Fibroblast of lung (primary cell): ENCODE measurements around the gene SLC22A1. TPM values are rescaled to one million over a fixed set of nuclear protein-coding genes. Genes with fewer than 3 reads are reported as not detected.

Source experiments
- DNase-seq, 2 donors: peaks; one replicate each; pipeline versions ENCODE4 v3.0.0 to v3.0.0-alpha.2; 2010; ENCODE audit warnings: low read depth in 2 of 2
- H2AFZ ChIP-seq: 2 replicates; pipeline ENCODE4 v1.5.1; 2012; ENCODE audit warnings: low read length, control low read depth, inconsistent platforms
- H3K27ac ChIP-seq: 2 replicates; pipeline ENCODE4 v1.5.1; 2011; ENCODE audit warnings: low read length, control low read depth; ENCODE audit not compliant: insufficient read depth
- H3K27me3 ChIP-seq: 2 replicates; pipeline ENCODE4 v1.5.1; 2011; ENCODE audit warnings: mild to moderate bottlenecking, low read length; ENCODE audit not compliant: control insufficient read depth, insufficient read depth
- H3K36me3 ChIP-seq: 2 replicates; pipeline ENCODE4 v1.5.1; 2011; ENCODE audit warnings: low read length; ENCODE audit not compliant: control insufficient read depth, insufficient read depth
- H3K4me1 ChIP-seq: 2 replicates; pipeline ENCODE4 v1.5.1; 2011; ENCODE audit warnings: low read length; ENCODE audit not compliant: control insufficient read depth, insufficient read depth; ENCODE audit errors: extremely low read depth
- H3K4me2 ChIP-seq: 2 replicates; pipeline ENCODE4 v1.5.1; 2011; ENCODE audit warnings: low read length, control low read depth; ENCODE audit not compliant: insufficient read depth; ENCODE audit errors: extremely low read depth
- H3K4me3 ChIP-seq, 4 experiments: fragments of 200-600 bp in 1 of 4; sonication (generic) in 1 of 4; replicated peaks in 1 of 4; 2 replicates each; pipeline ENCODE4 v1.5.1; 2011 to 2016; ENCODE audit warnings: low read length in 4 of 4, low read depth in 3 of 4, mild to moderate bottlenecking in 3 of 4, control low read depth in 2 of 4, inconsistent platforms in 1 of 4, mixed read lengths in 1 of 4; ENCODE audit not compliant: insufficient read depth in 1 of 4; ENCODE audit errors: control extremely low read depth in 1 of 4
- H3K79me2 ChIP-seq: 2 replicates; pipeline ENCODE4 v1.5.1; 2012; ENCODE audit warnings: mild to moderate bottlenecking, low read length, inconsistent platforms; ENCODE audit not compliant: control insufficient read depth, insufficient read depth
- H3K9ac ChIP-seq: 2 replicates; pipeline ENCODE4 v1.5.1; 2011; ENCODE audit warnings: mild to moderate bottlenecking, low read length, control low read depth; ENCODE audit not compliant: insufficient read depth
- H3K9me3 ChIP-seq: 2 replicates; pipeline ENCODE4 v1.5.1; 2012; ENCODE audit warnings: low read depth, low read length; ENCODE audit not compliant: control insufficient read depth, insufficient read depth
- H4K20me1 ChIP-seq: 2 replicates; pipeline ENCODE4 v1.5.1; 2011; ENCODE audit warnings: low read length; ENCODE audit not compliant: control insufficient read depth, insufficient read depth; ENCODE audit errors: extremely low read depth
- CTCF ChIP-seq, 2 donors: IDR thresholded peaks in 1 of 2; conservative IDR thresholded peaks in 1 of 2; 1 replicate in 1 of 2; 2 replicates in 1 of 2; pipeline ENCODE4 v1.5.1; 2011 to 2012; ENCODE audit warnings: low read length in 2 of 2, control low read depth in 1 of 2, inconsistent platforms in 1 of 2, low read depth in 1 of 2, mild to moderate bottlenecking in 1 of 2
- EZH2 ChIP-seq: IDR thresholded peaks from 2 replicates; pipeline ENCODE4 v1.5.1; 2012; ENCODE audit warnings: low read length, control low read depth, mild to moderate bottlenecking; ENCODE audit errors: missing control alignments
- polyA plus RNA-seq, 2 donors: library from polyadenylated mRNA; depleted of rRNA in 1 of 2; stranded (reverse) in 1 of 2; unstranded in 1 of 2; fragments of >200 nt; gene quantifications; 2 replicates each; pipeline ENCODE4 v1.2.1, GENCODE V29; 2011 to 2012; ENCODE audit warnings: missing spikeins in 1 of 2
- total RNA-seq: library from RNA; depleted of rRNA; stranded (reverse); fragments of >200 nt; gene quantifications from 2 replicates; pipeline ENCODE4 v1.2.1, GENCODE V29; 2014

SLC22A1 gene
- total and polyA plus RNA-seq, 2 donors (not counting 1 experiment from before 2014, with no cell fraction given): 0.06 to 0.50 TPM

DNA sequence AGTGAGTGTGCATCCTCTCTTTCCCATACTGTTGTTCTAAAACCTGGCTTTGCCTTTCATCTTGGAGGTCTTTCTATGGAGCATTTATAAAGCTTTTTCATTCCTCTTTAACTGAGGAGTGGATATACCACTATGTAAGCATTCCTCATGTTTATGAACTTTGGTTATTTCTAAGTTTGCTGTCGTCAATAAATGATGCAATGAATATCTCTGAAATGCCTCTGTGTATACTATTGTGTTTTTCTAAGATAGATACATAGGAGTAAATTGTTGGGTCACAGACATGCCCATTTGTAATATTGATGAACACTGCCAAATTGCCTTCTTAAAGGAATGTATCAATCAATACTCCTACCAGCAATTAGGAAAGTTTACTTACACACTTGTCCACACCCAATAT, 83.1 kb downstream of the SLC22A1 start:
- TF ChIP-seq CTCF (conservative IDR thresholded peaks at IDR 0.05 in 1 of 2, IDR thresholded peaks at IDR 0.05 in 1 of 2; ENCODE audit: low read depth in 1 of 2, low read length in 2 of 2) (no peak), EZH2 (no peak)
- Histone ChIP-seq H3K79me2 (no peaks in the 10 kb centered on the region), H3K4me2 (no peak overlapping the region), H2AFZ (no peak overlapping the region), H3K27me3 (no peaks in the 10 kb centered on the region), H3K9ac (no peak overlapping the region), H3K36me3 (no peaks in the 10 kb centered on the region), H3K27ac (no peak overlapping the region), H4K20me1 (no peaks in the 10 kb centered on the region), H3K4me3 (no peak overlapping the region), H3K4me1 (no peaks in the 10 kb centered on the region), H3K9me3 (no peaks in the 10 kb centered on the region)
- DNase-seq: no peak

DNA sequence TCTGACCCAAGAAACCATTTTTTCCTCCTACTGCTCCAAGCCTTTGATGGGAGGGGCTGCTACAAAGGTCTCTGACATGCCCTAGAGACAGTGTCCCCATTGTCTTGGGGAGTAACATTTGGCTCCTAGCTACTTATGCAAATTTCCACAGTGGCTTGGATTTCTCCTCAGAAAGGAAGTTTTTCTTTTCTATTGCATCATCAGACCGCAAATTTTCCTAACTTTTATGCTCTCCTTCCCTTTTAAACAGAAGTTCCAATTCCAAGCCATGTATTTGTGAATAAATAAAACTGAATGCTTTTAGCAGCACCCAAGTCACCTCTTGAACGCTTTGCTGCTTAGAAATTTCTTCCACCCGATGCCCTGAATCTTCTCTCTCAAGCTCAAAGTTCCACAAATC, 86.0 kb downstream of the SLC22A1 start:
- H3K9ac ChIP-seq: no peak overlapping the region
- no peak for DNase-seq
- H3K79me2 ChIP-seq: no peaks in the 10 kb centered on the region
- no peaks in the 10 kb centered on the region for H3K36me3 ChIP-seq
- H3K4me2 ChIP-seq: no peak overlapping the region
- H3K4me1 ChIP-seq: no peaks in the 10 kb centered on the region
- H2AFZ ChIP-seq: no peak overlapping the region
- H3K27ac ChIP-seq: no peak overlapping the region
- no peaks in the 10 kb centered on the region for H3K9me3 ChIP-seq
- no peak overlapping the region for H3K4me3 ChIP-seq
- H4K20me1 ChIP-seq: no peaks in the 10 kb centered on the region
- H3K27me3 ChIP-seq: no peaks in the 10 kb centered on the region
- TF ChIP-seq CTCF (conservative IDR thresholded peaks at IDR 0.05 in 1 of 2, IDR thresholded peaks at IDR 0.05 in 1 of 2; ENCODE audit: low read depth in 1 of 2, low read length in 2 of 2) (no peak), EZH2 (no peak)

Other genes starting within 250 kb of the SLC22A1 start
- not detected in 2 replicates for gene MAS1, start 230.8 kb upstream of the SLC22A1 start, total RNA-seq
- not detected in 2 replicates for gene MAS1, start 230.8 kb upstream of the SLC22A1 start, polyA plus RNA-seq
- 233 and 300 TPM in 2 replicates for gene IGF2R, start 152.7 kb upstream of the SLC22A1 start, total RNA-seq
- 37.6 and 48.5 TPM in 2 replicates for gene IGF2R, start 152.7 kb upstream of the SLC22A1 start, polyA plus RNA-seq
- not detected in 2 replicates for gene SLC22A2, start 137.0 kb downstream of the SLC22A1 start, total RNA-seq
- gene SLC22A2, start 137.0 kb downstream of the SLC22A1 start, polyA plus RNA-seq: not detected in 2 replicates
- under 0.01 and 0.26 TPM in 2 replicates for gene SLC22A3, start 226.6 kb downstream of the SLC22A1 start, total RNA-seq
- gene SLC22A3, start 226.6 kb downstream of the SLC22A1 start, polyA plus RNA-seq: 0.03 TPM in 2 replicates